ENCODE data around the gene RCOR2. TPM values are rescaled to one million over a fixed set of nuclear protein-coding genes. Genes with fewer than 3 reads are reported as not detected.

RCOR2 gene
- total RNA-seq, 2 donors from 2014 or later = 0.09 to 0.99 TPM

GRCh38 chr11:63913866-63914830 lies 2.8 kb downstream of the RCOR2 start:
- no peak for ATAC-seq
- no peaks in the 10 kb centered on the region for H3K9me3 Mint-ChIP-seq

GRCh38 chr11:63912678-63913077 lies 4.3 kb downstream of the RCOR2 start:
- Mint-ChIP-seq H3K36me3 (no peaks in the 10 kb centered on the region), H3K9me3 (no peaks in the 10 kb centered on the region), H3K27ac (peak overlapping the region in 1 of 2 donors; percentile 29)
- ATAC-seq (no peak), DNase-seq (ENCODE audit: low spot score in 2 of 2) (no peak)

More at GRCh38 chr11:63913866-63914830, 2.8 kb downstream of the RCOR2 start:
- no peak for DNase-seq (ENCODE audit: low spot score in 2 of 2)
- Mint-ChIP-seq H3K36me3 (no peaks in the 10 kb centered on the region), H3K27ac (no peak overlapping the region)

- ATAC-seq = no peak
- no peak for DNase-seq (ENCODE audit: low spot score in 2 of 2)
- no peaks in the 10 kb centered on the region for H3K9me3 Mint-ChIP-seq
- no peaks in the 10 kb centered on the region for H3K36me3 Mint-ChIP-seq
- peak overlapping the region in 1 of 2 donors; percentile 29 for H3K27ac Mint-ChIP-seq
Measured at GRCh38 chr11:63911876-63912275, 5.1 kb downstream of the RCOR2 start.

- Mint-ChIP-seq H3K36me3 (no peaks in the 10 kb centered on the region), H3K9me3 (no peaks in the 10 kb centered on the region), H3K27ac (no peak overlapping the region)
- ATAC-seq (no peak), DNase-seq (ENCODE audit: low spot score in 2 of 2) (no peak)
Measured at GRCh38 chr11:63911440-63911839, 5.5 kb downstream of the RCOR2 start.

GRCh38 chr11:63910675-63911074 lies 6.3 kb downstream of the RCOR2 start:
- Mint-ChIP-seq H3K27ac (no peak overlapping the region), H3K36me3 (no peaks in the 10 kb centered on the region), H3K9me3 (no peaks in the 10 kb centered on the region)
- ATAC-seq (no peak), DNase-seq (ENCODE audit: low spot score in 2 of 2) (no peak)

GRCh38 chr11:63909591-63910506 lies 7.1 kb downstream of the RCOR2 start:
- Mint-ChIP-seq H3K27ac (peak overlapping the region in 1 of 2 donors; percentile 52), H3K9me3 (no peaks in the 10 kb centered on the region), H3K36me3 (no peaks in the 10 kb centered on the region)
- no peak for DNase-seq (ENCODE audit: low spot score in 2 of 2)
- ATAC-seq = no peak

GRCh38 chr11:63908631-63909401 lies 8.1 kb downstream of the RCOR2 start:
- H3K36me3 Mint-ChIP-seq = no peaks in the 10 kb centered on the region
- DNase-seq (ENCODE audit: low spot score in 2 of 2) = no peak
- no peaks in the 10 kb centered on the region for H3K9me3 Mint-ChIP-seq

GRCh38 chr11:63907808-63908530 lies 9.0 kb downstream of the RCOR2 start:
- DNase-seq (ENCODE audit: low spot score in 2 of 2) = no peak
- Mint-ChIP-seq H3K36me3 (no peaks in the 10 kb centered on the region), H3K27ac (no peak overlapping the region), H3K9me3 (no peaks in the 10 kb centered on the region)
- ATAC-seq = no peak

More at GRCh38 chr11:63908631-63909401, 8.1 kb downstream of the RCOR2 start:
- peak overlapping the region in 1 of 2 donors; percentile 50 for H3K27ac Mint-ChIP-seq
- ATAC-seq = no peak

- Mint-ChIP-seq H3K9me3 (no peaks in the 10 kb centered on the region), H3K36me3 (no peaks in the 10 kb centered on the region), H3K27ac (peak overlapping the region in 1 of 2 donors; percentile 32)
- ATAC-seq (peak in 1 of 2 donors; percentile 8), DNase-seq (ENCODE audit: low spot score in 2 of 2) (no peak)
Measured at GRCh38 chr11:63907063-63907462, 9.9 kb downstream of the RCOR2 start.

GRCh38 chr11:63906585-63906984 lies 10.4 kb downstream of the RCOR2 start:
- Mint-ChIP-seq H3K27ac (no peak overlapping the region), H3K9me3 (no peaks in the 10 kb centered on the region), H3K36me3 (no peaks in the 10 kb centered on the region)
- DNase-seq (ENCODE audit: low spot score in 2 of 2) (peak in 1 of 2 donors; percentile 57), ATAC-seq (peak; percentile 59 to 65)

GRCh38 chr11:63906087-63906486 lies 10.9 kb downstream of the RCOR2 start:
- ATAC-seq (no peak), DNase-seq (ENCODE audit: low spot score in 2 of 2) (no peak)
- Mint-ChIP-seq H3K36me3 (peaks cover 0 to 2% of the 10 kb centered on the region in 2 donors), H3K9me3 (no peaks in the 10 kb centered on the region), H3K27ac (peak overlapping the region in 1 of 2 donors; percentile 81)

- ATAC-seq = no peak
- Mint-ChIP-seq H3K9me3 (no peaks in the 10 kb centered on the region), H3K27ac (peak overlapping the region in 1 of 2 donors; percentile 68), H3K36me3 (peaks cover 4% of the 10 kb centered on the region in 2 donors)
- DNase-seq (ENCODE audit: low spot score in 2 of 2) = no peak
Measured at GRCh38 chr11:63905179-63905578, 11.8 kb downstream of the RCOR2 start.

- no peak for ATAC-seq
- H3K36me3 Mint-ChIP-seq = peaks cover 4% of the 10 kb centered on the region in 2 donors
- no peak overlapping the region for H3K27ac Mint-ChIP-seq
- H3K9me3 Mint-ChIP-seq = no peaks in the 10 kb centered on the region
- no peak for DNase-seq (ENCODE audit: low spot score in 2 of 2)
Measured at GRCh38 chr11:63904743-63905142, 12.2 kb downstream of the RCOR2 start.

- ATAC-seq = no peak
- Mint-ChIP-seq H3K9me3 (no peaks in the 10 kb centered on the region), H3K27ac (no peak overlapping the region), H3K36me3 (peaks cover 4% of the 10 kb centered on the region in 2 donors)
- no peak for DNase-seq (ENCODE audit: low spot score in 2 of 2)
Measured at GRCh38 chr11:63903884-63904283, 13.1 kb downstream of the RCOR2 start.

GRCh38 chr11:63901660-63902059 lies 15.3 kb downstream of the RCOR2 start:
- ATAC-seq (peak in 1 of 2 donors; percentile 40), DNase-seq (ENCODE audit: low spot score in 2 of 2) (no peak)
- Mint-ChIP-seq H3K36me3 (peaks cover 4 to 9% of the 10 kb centered on the region in 2 donors), H3K27ac (no peak overlapping the region), H3K9me3 (no peaks in the 10 kb centered on the region)
